HG03571 (cell line): ENCODE results near the gene CHMP6.

Experiments used
- ATAC-seq: cut with Tn5 transposase; IDR thresholded peaks from one replicate; pipeline ENCODE4 v1.9.1; 2021; ENCODE audit not compliant: unreplicated experiment

CHMP6 gene

DNA sequence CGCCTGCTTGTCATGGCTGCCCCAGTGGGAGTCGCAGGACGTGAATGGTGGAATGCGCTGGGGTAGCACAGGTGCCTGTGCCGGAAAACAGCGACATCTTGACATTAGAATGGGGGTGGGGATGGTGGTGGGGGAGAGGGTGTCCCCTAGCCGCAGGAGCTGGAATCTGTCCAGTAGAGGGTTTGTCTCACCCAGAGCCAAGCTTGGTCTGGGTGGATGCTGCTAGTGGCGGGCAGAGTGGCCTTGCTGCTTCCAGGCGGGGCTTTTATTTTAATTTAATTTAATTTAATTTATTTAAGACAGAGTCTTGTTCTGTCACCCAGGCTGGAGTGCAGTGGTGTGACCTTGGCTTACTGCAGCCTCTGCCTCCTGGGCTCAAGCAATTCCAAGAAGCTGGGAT is 51.0 kb downstream of the CHMP6 start:
- ATAC-seq: no peak

DNA sequence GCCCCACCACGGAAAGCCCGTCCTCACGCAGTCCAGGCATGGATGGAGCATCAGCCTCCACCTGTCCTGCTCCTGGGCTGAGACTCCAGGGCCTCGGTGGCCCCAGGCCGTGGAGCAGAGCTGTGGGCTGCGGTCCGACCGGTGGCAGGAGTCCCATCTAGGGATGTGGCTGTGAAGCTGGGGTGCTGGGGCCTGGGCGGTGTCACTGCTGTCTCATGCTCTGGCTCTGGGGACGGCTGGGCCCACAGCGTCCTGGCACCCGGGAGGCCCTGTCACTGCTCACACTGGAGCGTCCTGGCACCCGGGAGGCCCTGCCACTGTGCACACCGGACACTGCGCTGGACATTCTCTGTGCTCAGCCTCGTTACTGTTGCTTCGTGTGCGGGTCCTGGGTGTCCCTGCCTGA is 51.7 kb downstream of the CHMP6 start:
- no peak for ATAC-seq

DNA sequence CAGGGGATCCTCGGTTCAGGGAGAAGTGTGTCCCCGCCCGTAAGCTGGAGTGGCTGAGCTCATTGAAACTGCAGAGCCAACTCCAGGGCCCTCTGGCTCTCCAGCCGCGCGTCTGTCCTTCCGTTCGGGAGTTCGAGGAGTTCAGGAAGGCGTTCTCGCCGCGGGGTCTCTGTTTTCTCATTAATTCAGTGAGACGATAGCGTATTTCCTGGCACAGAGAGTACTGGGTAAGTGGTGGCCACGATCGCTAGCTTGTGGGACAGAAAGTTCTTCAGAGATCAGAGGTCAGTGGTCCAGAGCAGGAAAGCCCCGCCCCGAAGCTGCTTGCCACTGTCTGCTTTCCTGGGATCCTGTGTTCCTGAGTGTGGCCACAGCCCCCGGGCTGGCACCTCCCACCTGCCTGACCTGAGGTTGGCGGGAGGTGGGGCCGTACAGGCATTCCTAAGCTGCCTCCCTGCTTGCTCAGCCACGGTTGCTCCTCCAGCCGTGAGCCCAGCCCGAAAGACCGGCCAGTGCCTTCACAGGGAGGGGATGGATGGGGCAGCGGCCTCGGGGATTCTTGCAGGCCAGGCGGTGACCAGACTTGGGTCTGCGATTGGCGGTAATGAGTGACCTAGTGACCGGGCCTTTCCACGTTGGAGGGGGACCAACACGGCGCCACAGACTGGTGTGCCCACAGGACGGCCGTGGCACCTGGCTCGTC is 52.2 kb downstream of the CHMP6 start:
- no peak for ATAC-seq

DNA sequence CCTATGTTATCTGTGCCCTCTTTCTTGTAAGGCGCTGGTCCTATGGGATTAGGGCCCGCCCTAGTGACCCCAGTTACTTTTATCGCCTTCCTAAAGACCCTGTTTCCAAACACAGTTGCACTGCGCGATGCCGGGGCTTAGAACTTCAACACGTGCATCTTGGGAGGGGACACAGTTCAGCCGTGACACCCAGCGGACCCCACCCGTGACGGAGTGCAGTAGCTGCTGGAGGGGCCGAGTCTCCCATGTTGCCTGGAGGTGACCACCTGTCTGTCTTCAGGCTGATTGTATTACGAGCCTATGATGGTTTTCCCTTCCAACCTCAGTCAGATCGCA is 52.8 kb downstream of the CHMP6 start:
- ATAC-seq: no peak

DNA sequence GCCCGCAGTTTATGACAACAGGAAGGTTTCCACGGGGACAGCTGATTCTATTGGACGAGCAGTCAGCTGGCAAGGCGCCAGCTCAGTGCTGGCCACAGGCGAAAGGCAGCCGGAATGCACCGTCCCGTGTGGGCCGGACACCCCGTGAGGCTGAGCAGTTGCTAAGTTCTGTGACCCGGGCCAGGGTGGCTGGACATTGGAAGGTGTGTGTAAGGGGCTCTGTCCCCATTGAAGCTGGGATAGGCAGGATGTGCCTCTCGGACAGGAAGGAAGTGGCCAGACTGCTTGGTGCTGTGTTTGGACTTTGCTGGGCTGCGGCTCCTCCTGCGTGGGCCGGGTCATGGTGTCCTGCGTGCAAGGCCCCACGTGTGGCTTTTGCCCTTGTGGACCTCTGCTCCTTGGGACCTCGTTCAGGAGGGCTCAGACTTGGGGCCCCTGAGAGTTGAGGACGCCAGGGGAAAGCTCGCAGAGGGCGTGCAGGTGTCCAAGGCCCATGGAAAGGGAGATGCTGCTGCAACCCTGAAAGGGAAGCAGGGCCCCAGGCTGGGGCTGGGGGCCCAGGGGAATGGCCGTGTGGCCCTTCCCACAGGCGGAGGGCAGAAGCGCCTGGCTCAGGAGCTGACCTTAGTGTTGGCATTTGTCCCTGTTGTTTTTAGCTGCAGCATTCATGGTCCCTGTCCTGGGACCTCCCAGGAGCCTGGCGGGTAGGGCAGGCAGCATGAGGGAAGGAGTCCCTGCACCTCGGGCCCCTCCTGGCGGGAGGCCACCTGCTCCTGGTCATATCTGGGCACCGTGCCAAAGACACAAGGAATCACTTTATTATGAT is 53.3 kb downstream of the CHMP6 start:
- no peak for ATAC-seq

DNA sequence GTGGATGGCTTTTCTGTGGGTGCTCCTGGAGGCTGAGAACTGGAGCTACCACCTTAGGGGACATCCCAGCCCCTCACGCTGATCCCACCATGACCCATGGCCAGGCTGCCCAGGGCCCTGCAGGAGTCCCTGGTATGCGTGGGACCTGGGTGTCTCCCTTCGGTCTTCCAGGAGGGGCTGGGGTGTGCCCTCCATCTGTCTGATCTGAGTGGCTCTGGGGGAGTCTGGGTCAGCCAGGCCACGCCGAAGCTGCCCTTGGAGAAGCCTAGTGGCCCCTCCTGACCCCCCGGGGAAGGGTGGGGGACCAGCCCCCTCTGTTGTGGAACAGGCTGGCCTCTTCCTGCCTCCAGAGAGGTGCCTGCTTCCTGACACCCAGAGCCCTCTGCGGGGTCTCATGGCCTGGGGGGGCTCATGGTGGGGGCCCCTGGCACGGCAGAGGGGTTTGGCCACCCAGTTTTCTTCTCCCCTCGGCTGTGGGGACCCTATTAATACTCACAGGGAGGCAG is 54.0 kb downstream of the CHMP6 start:
- no peak for ATAC-seq

DNA sequence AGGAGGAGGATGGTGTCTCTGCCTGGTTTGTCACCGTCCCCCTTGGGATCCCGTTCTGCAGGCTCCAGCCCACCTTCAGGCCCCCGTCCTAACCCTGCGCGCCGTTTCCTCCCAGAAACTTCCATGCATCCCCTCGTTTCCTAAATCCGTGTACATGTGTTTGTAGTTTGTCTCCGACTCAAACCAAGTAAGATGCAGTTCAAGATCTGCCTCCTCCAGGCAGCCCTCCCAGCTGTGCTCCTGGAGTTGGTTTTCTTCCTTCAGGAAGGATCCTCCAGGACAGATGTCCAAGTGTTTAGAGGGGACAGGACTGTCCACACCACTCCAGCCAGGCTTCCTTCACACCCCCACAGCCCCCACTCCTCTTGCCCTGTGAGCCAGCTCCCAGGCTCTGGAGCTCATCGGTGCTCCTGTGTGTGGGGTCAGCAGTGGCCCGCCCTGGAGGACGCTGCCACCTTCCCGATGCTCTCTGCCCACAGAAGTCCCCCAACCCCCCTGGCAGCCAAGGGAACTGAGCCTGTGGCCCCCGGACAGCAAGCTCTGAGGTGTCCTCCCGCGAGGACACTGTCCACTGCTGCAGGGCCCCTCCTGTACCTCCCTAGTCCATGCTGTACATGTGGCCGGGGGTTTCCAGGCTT is 54.6 kb downstream of the CHMP6 start:
- no peak for ATAC-seq

DNA sequence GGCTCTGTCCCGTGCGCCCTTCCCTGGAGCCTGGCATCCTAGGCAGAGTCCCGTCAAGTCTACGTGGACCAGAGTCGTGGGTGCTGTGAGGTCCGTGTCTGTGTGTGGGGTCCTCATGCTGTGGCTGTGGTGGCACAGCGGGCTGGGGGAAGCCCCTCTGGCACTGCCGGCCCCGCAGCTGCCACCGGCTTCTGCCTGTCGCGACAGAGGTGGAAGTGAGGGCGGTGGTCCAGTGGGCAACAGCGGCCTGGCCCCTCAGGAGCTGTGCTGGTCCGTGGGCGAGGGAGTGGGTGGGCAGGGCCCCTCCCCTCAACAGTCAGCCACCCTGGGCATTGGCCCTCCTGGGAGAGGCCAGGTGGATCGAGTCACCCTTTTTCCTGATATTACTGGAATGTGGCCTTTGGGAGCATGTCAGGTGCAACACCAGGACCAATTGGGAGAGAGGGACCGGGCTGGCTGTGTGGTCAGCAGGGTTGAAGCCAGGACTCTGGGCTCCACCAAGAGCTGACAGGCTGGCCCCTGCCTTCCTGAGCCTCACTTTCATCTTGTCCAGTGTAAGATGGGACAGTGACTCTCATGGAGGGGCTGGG is 55.2 kb downstream of the CHMP6 start:
- no peak for ATAC-seq

DNA sequence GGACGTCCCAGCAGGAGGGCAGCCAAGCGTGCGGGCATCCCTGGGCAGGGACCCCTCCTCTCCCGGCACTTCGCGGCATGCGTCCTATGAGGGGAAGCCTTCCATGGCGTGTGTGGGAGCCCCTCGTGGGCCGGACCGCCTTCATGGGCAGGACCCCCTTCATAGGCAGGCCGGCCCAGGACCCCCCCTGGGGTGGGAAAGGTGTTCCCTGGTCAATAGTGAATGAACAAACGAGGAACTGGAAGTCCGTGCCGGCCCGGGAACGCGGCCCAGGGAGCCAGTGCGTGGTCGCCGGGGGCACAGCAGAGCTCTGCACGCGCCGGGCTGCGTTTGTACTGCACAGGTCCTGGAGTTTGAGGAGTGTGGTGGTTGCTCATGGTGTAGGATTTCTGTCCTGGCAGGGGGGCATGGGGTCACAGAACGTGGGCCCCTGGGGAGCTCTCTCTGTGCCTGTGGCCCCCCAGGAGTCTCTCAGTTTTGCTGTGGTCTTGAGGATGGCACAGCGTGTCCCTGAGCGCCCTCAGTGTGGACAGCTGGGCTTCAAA is 57.3 kb downstream of the CHMP6 start:
- no peak for ATAC-seq

DNA sequence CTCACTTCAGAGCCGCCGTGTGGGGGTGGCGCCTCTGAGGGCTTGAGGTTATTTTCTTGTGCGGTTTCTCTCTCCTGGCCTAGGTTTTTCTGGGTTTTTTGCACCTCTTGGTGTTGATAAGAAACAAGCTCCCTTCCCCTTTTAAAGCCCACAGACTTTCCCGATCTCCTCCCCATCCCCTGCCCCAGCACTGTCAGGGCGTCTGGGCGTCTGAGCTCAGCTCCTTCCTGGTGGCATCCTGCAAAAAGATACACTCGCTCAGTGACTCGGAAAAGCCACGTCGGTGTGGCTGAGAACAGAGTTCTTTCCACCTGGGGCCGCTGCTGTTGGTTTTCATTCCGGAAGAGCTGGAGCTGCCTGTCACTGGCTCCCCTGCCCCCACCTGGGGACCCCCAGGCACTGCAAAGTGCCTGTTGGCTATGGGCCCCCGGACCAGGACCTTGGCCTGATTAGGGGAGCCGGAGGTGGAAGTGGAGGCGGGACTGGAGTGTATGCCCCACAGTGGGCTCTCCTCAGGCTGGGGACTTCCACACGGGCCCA is 57.8 kb downstream of the CHMP6 start:
- no peak for ATAC-seq
